Activated T-cell treated with anti-CD3 and anti-CD28 coated beads, Interleukin-2, amount 50 U/mL, for 4 hours (primary cell): Measurements from ENCODE around the gene SEMA4D. TPM values are rescaled to one million over a fixed set of nuclear protein-coding genes. Genes with fewer than 3 reads are reported as not detected.
"Not testable (repeated sequence)": the region's sequence is repeated elsewhere in the genome, so short reads cannot be mapped to it uniquely, and the experiment has no call there.

Experiments
- ATAC-seq, 2 donors: fragments of 200-7000 bp; cut with Tn5 transposase; one replicate each; pipeline ENCODE4 v1.10.0; 2021
- DNase-seq: peaks from one replicate; pipeline ENCODE4 v3.0.0-alpha.2; 2020
- H3K27me3 Mint-ChIP-seq: one replicate; pipeline ENCODE4 v1.8.0; 2021; ENCODE audit warnings: low read depth, mixed read lengths
- H3K36me3 Mint-ChIP-seq: one replicate; pipeline ENCODE4 v1.8.0; 2022; ENCODE audit warnings: mixed read lengths; ENCODE audit not compliant: insufficient read depth
- H3K4me1 Mint-ChIP-seq: one replicate; pipeline ENCODE4 v1.8.0; 2021; ENCODE audit warnings: low read depth, mixed read lengths
- H3K4me3 Mint-ChIP-seq: one replicate; pipeline ENCODE4 v1.8.0; 2021; ENCODE audit warnings: mild to moderate bottlenecking, moderate library complexity, mixed read lengths
- H3K9me3 Mint-ChIP-seq: one replicate; pipeline ENCODE4 v1.8.0; 2021; ENCODE audit warnings: mixed read lengths
- total RNA-seq, 3 donors: library from RNA; stranded (reverse); gene quantifications; one replicate each; pipeline ENCODE4 v1.2.1, GENCODE V29; 2021

The SEMA4D gene
- total RNA-seq, 3 donors from 2014 or later, result 248 to 348 (median 344) TPM

GRCh38 chr9:89477384-89477783 lies 20.5 kb downstream of the SEMA4D start:
- Mint-ChIP-seq H3K36me3 (peaks cover 55% of the 10 kb centered on the region), H3K9me3 (peaks cover 4% of the 10 kb centered on the region), H3K4me3 (peak overlapping the region; percentile 81), H3K4me1 (peaks cover 90% of the 10 kb centered on the region), H3K27me3 (no peaks in the 10 kb centered on the region)
- no peak for DNase-seq
- peak; percentile 76 for ATAC-seq

GRCh38 chr9:89476546-89476945 lies 21.4 kb downstream of the SEMA4D start:
- H3K4me1 Mint-ChIP-seq, result peaks cover 88% of the 10 kb centered on the region
- DNase-seq (no peak), ATAC-seq (no peak)
- H3K27me3 Mint-ChIP-seq, result no peaks in the 10 kb centered on the region
- peaks cover 58% of the 10 kb centered on the region for H3K36me3 Mint-ChIP-seq
- peaks cover 4% of the 10 kb centered on the region for H3K9me3 Mint-ChIP-seq
- H3K4me3 Mint-ChIP-seq, result peak overlapping the region; percentile 81

GRCh38 chr9:89475891-89476440 lies 21.9 kb downstream of the SEMA4D start:
- no peak for DNase-seq
- Mint-ChIP-seq H3K4me1 (peaks cover 87% of the 10 kb centered on the region), H3K4me3 (peak overlapping the region; percentile 81), H3K36me3 (peaks cover 59% of the 10 kb centered on the region), H3K27me3 (no peaks in the 10 kb centered on the region), H3K9me3 (peaks cover 4% of the 10 kb centered on the region)
- no peak for ATAC-seq

- no peak for ATAC-seq
- Mint-ChIP-seq H3K36me3 (peaks cover 64% of the 10 kb centered on the region), H3K4me1 (peaks cover 91% of the 10 kb centered on the region), H3K9me3 (peaks cover 4% of the 10 kb centered on the region), H3K4me3 (no peak overlapping the region), H3K27me3 (no peaks in the 10 kb centered on the region)
- DNase-seq, result no peak
Observed at GRCh38 chr9:89474939-89475338, 23.0 kb downstream of the SEMA4D start.

- Mint-ChIP-seq H3K9me3 (peaks cover under 1% of the 10 kb centered on the region), H3K4me3 (peak overlapping the region; percentile 21), H3K36me3 (peaks cover 60% of the 10 kb centered on the region), H3K4me1 (peaks cover 91% of the 10 kb centered on the region), H3K27me3 (no peaks in the 10 kb centered on the region)
- ATAC-seq (no peak), DNase-seq (no peak)
Observed at GRCh38 chr9:89473762-89474469, 24.0 kb downstream of the SEMA4D start.

GRCh38 chr9:89471796-89472320 lies 26.1 kb downstream of the SEMA4D start:
- not testable (repeated sequence) for ATAC-seq

GRCh38 chr9:89471390-89471789 lies 26.5 kb downstream of the SEMA4D start:
- no peak overlapping the region for H3K4me3 Mint-ChIP-seq
- no peaks in the 10 kb centered on the region for H3K9me3 Mint-ChIP-seq
- H3K36me3 Mint-ChIP-seq, result peaks cover 61% of the 10 kb centered on the region
- ATAC-seq, result no peak
- no peaks in the 10 kb centered on the region for H3K27me3 Mint-ChIP-seq
- peaks cover 91% of the 10 kb centered on the region for H3K4me1 Mint-ChIP-seq
- DNase-seq, result no peak

More at GRCh38 chr9:89471796-89472320, 26.1 kb downstream of the SEMA4D start:
- DNase-seq, H3K27me3 Mint-ChIP-seq, H3K9me3 Mint-ChIP-seq, H3K4me3 Mint-ChIP-seq: not testable (repeated sequence)
- H3K36me3 Mint-ChIP-seq, result peaks cover 62% of the 10 kb centered on the region
- peaks cover 91% of the 10 kb centered on the region for H3K4me1 Mint-ChIP-seq

GRCh38 chr9:89470224-89470839 lies 27.6 kb downstream of the SEMA4D start:
- H3K36me3 Mint-ChIP-seq, result peaks cover 58% of the 10 kb centered on the region
- no peak for ATAC-seq

GRCh38 chr9:89469003-89469402 lies 28.9 kb downstream of the SEMA4D start:
- no peak for DNase-seq
- no peak for ATAC-seq
- Mint-ChIP-seq H3K36me3 (peaks cover 56% of the 10 kb centered on the region), H3K4me1 (peaks cover 95% of the 10 kb centered on the region), H3K4me3 (peak overlapping the region; percentile 75), H3K9me3 (no peaks in the 10 kb centered on the region), H3K27me3 (no peaks in the 10 kb centered on the region)

More at GRCh38 chr9:89470224-89470839, 27.6 kb downstream of the SEMA4D start:
- no peaks in the 10 kb centered on the region for H3K9me3 Mint-ChIP-seq
- no peak for DNase-seq
- H3K27me3 Mint-ChIP-seq, result no peaks in the 10 kb centered on the region
- peak overlapping the region; percentile 75 for H3K4me3 Mint-ChIP-seq
- peaks cover 91% of the 10 kb centered on the region for H3K4me1 Mint-ChIP-seq

GRCh38 chr9:89468281-89468960 lies 29.5 kb downstream of the SEMA4D start:
- H3K4me3 Mint-ChIP-seq, result peak overlapping the region; percentile 75
- peaks cover 95% of the 10 kb centered on the region for H3K4me1 Mint-ChIP-seq
- H3K36me3 Mint-ChIP-seq, result peaks cover 50% of the 10 kb centered on the region
- no peaks in the 10 kb centered on the region for H3K27me3 Mint-ChIP-seq
- no peaks in the 10 kb centered on the region for H3K9me3 Mint-ChIP-seq
- DNase-seq (no peak), ATAC-seq (no peak)

GRCh38 chr9:89467278-89467625 lies 30.7 kb downstream of the SEMA4D start:
- Mint-ChIP-seq H3K4me3 (peak overlapping the region; percentile 75), H3K4me1 (peaks cover 96% of the 10 kb centered on the region), H3K36me3 (peaks cover 44% of the 10 kb centered on the region), H3K9me3 (no peaks in the 10 kb centered on the region), H3K27me3 (no peaks in the 10 kb centered on the region)
- DNase-seq, result no peak
- ATAC-seq, result peak; percentile 6 to 19

GRCh38 chr9:89466451-89467277 lies 31.2 kb downstream of the SEMA4D start:
- no peaks in the 10 kb centered on the region for H3K9me3 Mint-ChIP-seq
- H3K27me3 Mint-ChIP-seq, result no peaks in the 10 kb centered on the region
- H3K4me1 Mint-ChIP-seq, result peaks cover 97% of the 10 kb centered on the region
- peak overlapping the region; percentile 75 for H3K4me3 Mint-ChIP-seq
- DNase-seq, result peak; percentile 41
- H3K36me3 Mint-ChIP-seq, result peaks cover 45% of the 10 kb centered on the region
- ATAC-seq, result peak; percentile 79 to 80

GRCh38 chr9:89465726-89466308 lies 32.1 kb downstream of the SEMA4D start:
- ATAC-seq (no peak), DNase-seq (no peak)
- Mint-ChIP-seq H3K4me1 (peaks cover 98% of the 10 kb centered on the region), H3K9me3 (no peaks in the 10 kb centered on the region), H3K4me3 (peak overlapping the region; percentile 75), H3K27me3 (no peaks in the 10 kb centered on the region), H3K36me3 (peaks cover 40% of the 10 kb centered on the region)
